Astrocyte (in vitro differentiated cells and primary cell): ENCODE results near the gene MTURN.

Experiments used
- CTCF ChIP-seq: IDR thresholded peaks from 2 replicates; pipeline ENCODE4 v1.5.1; 2011; ENCODE audit warnings: low read depth, mild to moderate bottlenecking, inconsistent platforms, low read length, moderate library complexity; ENCODE audit not compliant: insufficient read depth
- EZH2 ChIP-seq: IDR thresholded peaks from 2 replicates; pipeline ENCODE4 v1.6.1; 2012; ENCODE audit warnings: mild to moderate bottlenecking, low read length, inconsistent platforms; ENCODE audit not compliant: insufficient read depth

DNA sequence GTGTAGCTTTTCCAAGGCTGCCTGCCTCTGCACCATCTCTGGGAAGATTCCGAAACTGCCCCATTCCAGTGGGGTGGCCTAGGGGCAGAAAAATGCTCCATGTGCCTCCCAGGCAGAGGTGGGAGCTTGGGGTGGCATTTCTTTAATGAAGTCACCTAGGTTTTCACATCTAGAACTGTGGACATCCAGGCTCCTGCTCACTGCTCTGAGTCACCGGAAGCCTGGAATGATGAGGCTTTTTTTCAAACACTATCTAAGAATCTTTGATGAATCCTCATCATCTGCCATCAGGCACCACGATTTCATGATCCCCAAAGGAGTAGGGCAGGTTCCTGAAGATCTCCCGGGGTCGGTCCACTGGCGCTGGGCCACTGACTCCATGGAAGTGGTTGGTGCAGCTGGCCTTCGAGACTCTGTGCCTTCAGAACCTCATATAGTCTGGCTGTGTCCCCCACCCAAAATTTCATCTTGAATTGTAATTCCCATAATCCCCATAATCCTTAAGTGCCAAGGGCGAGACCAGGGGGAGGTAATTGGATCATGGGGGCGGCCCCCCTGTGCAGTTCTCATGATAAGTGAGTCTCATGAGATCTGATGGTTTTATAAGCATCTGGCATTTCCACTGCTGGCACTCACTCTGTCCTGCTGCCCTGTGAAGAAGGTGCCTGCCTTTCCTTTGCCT is 37.1 kb downstream of the MTURN start:
- TF ChIP-seq CTCF (no peak), EZH2 (no peak)
